Measurements from ENCODE around the gene MFSD1. TPM values are rescaled to one million over a fixed set of nuclear protein-coding genes. Genes with fewer than 3 reads are reported as not detected.

The MFSD1 gene
- total RNA-seq, 1 experiment from 2014 or later: 38.6 TPM

DNA sequence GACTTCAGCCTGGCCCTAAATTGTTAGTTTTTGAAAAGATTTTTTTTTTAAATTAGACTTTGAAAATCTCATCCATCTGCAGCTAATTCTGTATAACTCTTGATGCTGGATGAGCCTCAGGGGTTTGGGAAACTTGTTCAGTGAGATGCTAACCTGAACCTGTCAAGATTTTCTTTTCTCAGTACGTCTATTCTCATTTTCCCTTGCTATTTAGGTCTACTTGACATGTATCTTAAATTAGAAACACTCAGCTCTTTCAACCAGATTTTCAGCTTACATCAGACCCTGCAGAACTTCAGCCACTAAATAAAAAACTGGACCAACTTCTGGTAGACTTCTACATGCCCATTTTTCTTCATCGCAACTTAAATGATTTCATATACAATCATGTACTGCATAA lies 61.4 kb downstream of the MFSD1 start:
- no peaks in the 10 kb centered on the region for H3K36me3 ChIP-seq (ENCODE audit: low read depth)
- CTCF ChIA-PET: no interaction called here
- H4K20me1 ChIP-seq (ENCODE audit: insufficient read depth): no peaks in the 10 kb centered on the region
- DNase-seq: no peak
- no peaks in the 10 kb centered on the region for H3K9me2 ChIP-seq (ENCODE audit: insufficient read depth)
- H3K27ac ChIP-seq: no peak overlapping the region
- POLR2A ChIA-PET (ENCODE audit: unreplicated experiment): no interaction called here
- TF ChIP-seq EZH2 (IDR thresholded peaks at IDR 0.05; ENCODE audit: low read depth): no peak
- TF ChIP-seq, protein P1, sequence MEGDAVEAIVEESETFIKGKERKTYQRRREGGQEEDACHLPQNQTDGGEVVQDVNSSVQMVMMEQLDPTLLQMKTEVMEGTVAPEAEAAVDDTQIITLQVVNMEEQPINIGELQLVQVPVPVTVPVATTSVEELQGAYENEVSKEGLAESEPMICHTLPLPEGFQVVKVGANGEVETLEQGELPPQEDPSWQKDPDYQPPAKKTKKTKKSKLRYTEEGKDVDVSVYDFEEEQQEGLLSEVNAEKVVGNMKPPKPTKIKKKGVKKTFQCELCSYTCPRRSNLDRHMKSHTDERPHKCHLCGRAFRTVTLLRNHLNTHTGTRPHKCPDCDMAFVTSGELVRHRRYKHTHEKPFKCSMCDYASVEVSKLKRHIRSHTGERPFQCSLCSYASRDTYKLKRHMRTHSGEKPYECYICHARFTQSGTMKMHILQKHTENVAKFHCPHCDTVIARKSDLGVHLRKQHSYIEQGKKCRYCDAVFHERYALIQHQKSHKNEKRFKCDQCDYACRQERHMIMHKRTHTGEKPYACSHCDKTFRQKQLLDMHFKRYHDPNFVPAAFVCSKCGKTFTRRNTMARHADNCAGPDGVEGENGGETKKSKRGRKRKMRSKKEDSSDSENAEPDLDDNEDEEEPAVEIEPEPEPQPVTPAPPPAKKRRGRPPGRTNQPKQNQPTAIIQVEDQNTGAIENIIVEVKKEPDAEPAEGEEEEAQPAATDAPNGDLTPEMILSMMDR (conservative IDR thresholded peaks at IDR 0.05): no peak
- no TSS peak for BruUV-seq (replicated peaks)
- intact Hi-C loops (cut with micrococcal nuclease; ENCODE audit: unreplicated experiment): no loop called here
- no peaks in the 10 kb centered on the region for H3F3A ChIP-seq (ENCODE audit: insufficient read depth, low read depth)
- no peak overlapping the region for H3K4me2 ChIP-seq
- no peaks in the 10 kb centered on the region for H3K27me3 ChIP-seq (ENCODE audit: insufficient read depth, low read depth)
- no peaks in the 10 kb centered on the region for H3K9me3 ChIP-seq (ENCODE audit: insufficient read depth, low read depth)
- no peaks in the 10 kb centered on the region for H3K4me1 ChIP-seq (replicated peaks; ENCODE audit: insufficient read depth)
- H2AFZ ChIP-seq: no peak overlapping the region
- H3K79me2 ChIP-seq (ENCODE audit: low read depth): no peaks in the 10 kb centered on the region
- H3K4me3 ChIP-seq: no peak overlapping the region

DNA sequence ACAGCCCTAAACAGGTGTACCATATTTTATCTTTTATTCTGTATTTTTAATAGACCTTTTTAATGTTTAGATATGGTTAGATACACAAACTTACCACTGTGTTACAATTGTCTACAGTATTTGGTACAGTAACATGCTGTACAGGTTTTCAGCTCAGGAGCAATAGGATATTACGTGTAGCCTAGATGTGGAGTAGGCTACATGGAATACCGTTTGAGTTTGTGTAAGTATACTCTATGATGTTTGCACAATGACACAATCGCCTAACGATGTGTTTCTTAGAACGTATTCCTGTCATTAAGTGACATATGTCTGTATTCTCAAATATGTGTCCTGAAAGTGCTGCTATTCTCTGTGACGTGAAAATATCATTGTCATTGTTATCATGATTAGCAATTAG lies 62.6 kb downstream of the MFSD1 start:
- H3K79me2 ChIP-seq (ENCODE audit: low read depth): no peaks in the 10 kb centered on the region
- H3K4me1 ChIP-seq (replicated peaks; ENCODE audit: insufficient read depth): no peaks in the 10 kb centered on the region
- H3K4me2 ChIP-seq: no peak overlapping the region
- ChIA-PET CTCF (no interaction called here), POLR2A (ENCODE audit: unreplicated experiment) (no interaction called here)
- no peak for DNase-seq
- H2AFZ ChIP-seq: no peak overlapping the region
- TF ChIP-seq EZH2 (IDR thresholded peaks at IDR 0.05; ENCODE audit: low read depth): no peak
- TF ChIP-seq, protein P1 (conservative IDR thresholded peaks at IDR 0.05): no peak
- H3K27me3 ChIP-seq (ENCODE audit: insufficient read depth, low read depth): no peaks in the 10 kb centered on the region
- no TSS peak for BruUV-seq (replicated peaks)
- H4K20me1 ChIP-seq (ENCODE audit: insufficient read depth): no peaks in the 10 kb centered on the region
- no peak overlapping the region for H3K27ac ChIP-seq
- no peaks in the 10 kb centered on the region for H3K9me2 ChIP-seq (ENCODE audit: insufficient read depth)
- H3K4me3 ChIP-seq: no peak overlapping the region
- intact Hi-C loops (cut with micrococcal nuclease; ENCODE audit: unreplicated experiment): no loop called here
- no peaks in the 10 kb centered on the region for H3F3A ChIP-seq (ENCODE audit: insufficient read depth, low read depth)
- H3K36me3 ChIP-seq (ENCODE audit: low read depth): no peaks in the 10 kb centered on the region
- no peaks in the 10 kb centered on the region for H3K9me3 ChIP-seq (ENCODE audit: insufficient read depth, low read depth)

DNA sequence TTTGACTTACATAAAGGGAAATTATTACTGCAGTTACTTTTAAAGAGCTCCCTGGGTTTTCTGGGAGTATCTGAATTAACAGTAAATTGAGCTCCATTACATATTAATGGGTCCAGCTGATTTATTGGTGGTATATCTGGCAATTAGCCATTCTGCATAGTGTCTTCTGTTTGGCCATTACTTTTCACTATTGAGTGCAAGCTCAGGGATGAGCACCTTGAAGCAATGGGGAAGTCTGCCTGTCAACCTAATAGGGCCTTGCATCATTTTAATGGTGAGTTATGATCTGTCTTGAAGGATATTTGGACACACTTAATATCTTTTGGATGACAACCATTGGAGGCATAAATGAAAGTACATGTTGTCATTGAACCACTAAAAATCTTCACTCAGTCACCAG lies 73.8 kb downstream of the MFSD1 start:
- CTCF ChIA-PET: no interaction called here
- no TSS peak for BruUV-seq (replicated peaks)
- Histone ChIP-seq H3K36me3 (ENCODE audit: low read depth) (no peaks in the 10 kb centered on the region), H2AFZ (no peak overlapping the region), H3K9me3 (ENCODE audit: insufficient read depth, low read depth) (no peaks in the 10 kb centered on the region), H3K9me2 (ENCODE audit: insufficient read depth) (no peaks in the 10 kb centered on the region), H3K27ac (no peak overlapping the region), H3K27me3 (ENCODE audit: insufficient read depth, low read depth) (no peaks in the 10 kb centered on the region), H4K20me1 (ENCODE audit: insufficient read depth) (no peaks in the 10 kb centered on the region), H3K4me2 (no peak overlapping the region), H3K4me3 (no peak overlapping the region), H3F3A (ENCODE audit: insufficient read depth, low read depth) (no peaks in the 10 kb centered on the region), H3K79me2 (ENCODE audit: low read depth) (no peaks in the 10 kb centered on the region), H3K4me1 (replicated peaks; ENCODE audit: insufficient read depth) (no peaks in the 10 kb centered on the region)
- intact Hi-C loops (cut with micrococcal nuclease; ENCODE audit: unreplicated experiment): no loop called here
- POLR2A ChIA-PET (ENCODE audit: unreplicated experiment): no interaction called here
- TF ChIP-seq, protein P1 (conservative IDR thresholded peaks at IDR 0.05): no peak
- no peak for TF ChIP-seq EZH2 (IDR thresholded peaks at IDR 0.05; ENCODE audit: low read depth)
- DNase-seq: no peak

Other genes starting within 250 kb of the MFSD1 start
- 52.3 and 55.5 TPM in 2 replicates for gene MLF1, start 230.9 kb upstream of the MFSD1 start, total RNA-seq (2021)
- gene GFM1, start 157.5 kb upstream of the MFSD1 start, total RNA-seq (2021): 43.0 and 45.4 TPM in 2 replicates
- not detected in 2 replicates for gene LXN, start 129.4 kb upstream of the MFSD1 start, total RNA-seq (2021)
- 9.3 and 20.5 TPM in 2 replicates for gene RARRES1, start 69.6 kb upstream of the MFSD1 start, total RNA-seq (2021)

Data from PC-9 (cell line).